ENCODE data around the gene GABBR1.
"Not testable (repeated sequence)": the region's sequence is repeated elsewhere in the genome, so short reads cannot be mapped to it uniquely, and the experiment has no call there.

GABBR1 gene

GRCh38 chr6:29632789-29633533 lies at the start of gene GABBR1:
Gene GABBR1, minus strand, starts transcription at chr6:29633183. Its CDS starts 798 bp downstream, at chr6:29632385.
- no peaks in the 10 kb centered on the region for H3K9me3 Mint-ChIP-seq
- DNase-seq (ENCODE audit: low spot score in 2 of 2) = no peak
- peak within 1 kb of the TSS; percentile 48 for H3K27ac Mint-ChIP-seq (ENCODE audit: low read depth)
- H3K4me3 Mint-ChIP-seq = peak within 1 kb of the TSS; percentile 90
- ATAC-seq (replicated peaks; ENCODE audit: extremely low read depth, poor library complexity, severe bottlenecking) = peak; percentile 69
- no peaks in the 10 kb centered on the region for H3K36me3 Mint-ChIP-seq (ENCODE audit: insufficient read depth)
- peaks cover 35% of the 10 kb centered on the region for H3K4me1 Mint-ChIP-seq
- H3K27me3 Mint-ChIP-seq = peaks cover 33% of the 10 kb centered on the region

- ATAC-seq (replicated peaks; ENCODE audit: extremely low read depth, poor library complexity, severe bottlenecking) (no peak), DNase-seq (ENCODE audit: low spot score in 2 of 2) (no peak)
- H3K9me3 Mint-ChIP-seq = no peaks in the 10 kb centered on the region
- H3K27ac Mint-ChIP-seq (ENCODE audit: low read depth) = no peak overlapping the region
- H3K4me1 Mint-ChIP-seq = peaks cover 11% of the 10 kb centered on the region
- H3K27me3 Mint-ChIP-seq = no peaks in the 10 kb centered on the region
- H3K36me3 Mint-ChIP-seq (ENCODE audit: insufficient read depth) = peaks cover 3% of the 10 kb centered on the region
- no peak overlapping the region for H3K4me3 Mint-ChIP-seq
These were observed 48.8 kb upstream of the GABBR1 start for GRCh38 chr6:29681811-29682210.

- DNase-seq (ENCODE audit: low spot score in 2 of 2) (no peak), ATAC-seq (replicated peaks; ENCODE audit: extremely low read depth, poor library complexity, severe bottlenecking) (no peak)
- Mint-ChIP-seq H3K27me3 (no peaks in the 10 kb centered on the region), H3K4me3 (peak within 1 kb of the TSS; percentile 51), H3K36me3 (ENCODE audit: insufficient read depth) (peaks cover 3% of the 10 kb centered on the region), H3K27ac (ENCODE audit: low read depth) (no peak within 1 kb of the TSS), H3K9me3 (no peaks in the 10 kb centered on the region), H3K4me1 (peaks cover 11% of the 10 kb centered on the region)
These were observed 47.9 kb upstream of the GABBR1 start, which contains the start of gene ZFP57 for GRCh38 chr6:29680904-29681303. Gene ZFP57, minus strand, starts transcription at chr6:29681152. Its CDS starts 4,149 bp downstream, at chr6:29677003.

GRCh38 chr6:29680416-29680815 lies 47.4 kb upstream of the GABBR1 start:
- Mint-ChIP-seq H3K4me1 (peaks cover 11% of the 10 kb centered on the region), H3K9me3 (no peaks in the 10 kb centered on the region), H3K4me3 (peak overlapping the region; percentile 51), H3K36me3 (ENCODE audit: insufficient read depth) (peaks cover 3% of the 10 kb centered on the region), H3K27ac (ENCODE audit: low read depth) (no peak overlapping the region), H3K27me3 (no peaks in the 10 kb centered on the region)
- DNase-seq (ENCODE audit: low spot score in 2 of 2) = no peak
- ATAC-seq (replicated peaks; ENCODE audit: extremely low read depth, poor library complexity, severe bottlenecking) = no peak

- Mint-ChIP-seq H3K4me1 (peaks cover 11% of the 10 kb centered on the region), H3K27ac (ENCODE audit: low read depth) (no peak overlapping the region), H3K36me3 (ENCODE audit: insufficient read depth) (peaks cover 3% of the 10 kb centered on the region), H3K4me3 (peak overlapping the region; percentile 51), H3K27me3 (no peaks in the 10 kb centered on the region), H3K9me3 (no peaks in the 10 kb centered on the region)
- ATAC-seq (replicated peaks; ENCODE audit: extremely low read depth, poor library complexity, severe bottlenecking) = no peak
- DNase-seq (ENCODE audit: low spot score in 2 of 2) = no peak
These were observed 47.0 kb upstream of the GABBR1 start for GRCh38 chr6:29679962-29680361.

- H3K27ac Mint-ChIP-seq (ENCODE audit: low read depth) = no peak overlapping the region
- ATAC-seq (replicated peaks; ENCODE audit: extremely low read depth, poor library complexity, severe bottlenecking) (no peak), DNase-seq (ENCODE audit: low spot score in 2 of 2) (no peak)
These were observed 45.1 kb upstream of the GABBR1 start for GRCh38 chr6:29678114-29678513.

GRCh38 chr6:29676981-29677601 lies 44.1 kb upstream of the GABBR1 start:
- DNase-seq (ENCODE audit: low spot score in 2 of 2) (no peak), ATAC-seq (replicated peaks; ENCODE audit: extremely low read depth, poor library complexity, severe bottlenecking) (no peak)
- Mint-ChIP-seq H3K36me3 (ENCODE audit: insufficient read depth) (peaks cover 3% of the 10 kb centered on the region), H3K4me3 (no peak overlapping the region), H3K27me3 (peaks cover 7% of the 10 kb centered on the region), H3K27ac (ENCODE audit: low read depth) (peak overlapping the region; percentile 41), H3K9me3 (no peaks in the 10 kb centered on the region), H3K4me1 (peaks cover 6% of the 10 kb centered on the region)

More at GRCh38 chr6:29678114-29678513, 45.1 kb upstream of the GABBR1 start:
- H3K36me3 Mint-ChIP-seq (ENCODE audit: insufficient read depth) = peaks cover 3% of the 10 kb centered on the region
- H3K4me1 Mint-ChIP-seq = peaks cover 6% of the 10 kb centered on the region
- no peaks in the 10 kb centered on the region for H3K27me3 Mint-ChIP-seq
- H3K4me3 Mint-ChIP-seq = no peak overlapping the region
- no peaks in the 10 kb centered on the region for H3K9me3 Mint-ChIP-seq

- Mint-ChIP-seq H3K27ac (ENCODE audit: low read depth) (no peak overlapping the region), H3K36me3 (ENCODE audit: insufficient read depth) (peaks cover 3% of the 10 kb centered on the region), H3K4me3 (no peak overlapping the region), H3K9me3 (no peaks in the 10 kb centered on the region), H3K4me1 (peaks cover 6% of the 10 kb centered on the region), H3K27me3 (peaks cover 22% of the 10 kb centered on the region)
- no peak for DNase-seq (ENCODE audit: low spot score in 2 of 2)
- ATAC-seq (replicated peaks; ENCODE audit: extremely low read depth, poor library complexity, severe bottlenecking) = no peak
These were observed 42.6 kb upstream of the GABBR1 start for GRCh38 chr6:29675561-29675960.

- H3K27ac Mint-ChIP-seq (ENCODE audit: low read depth) = peak overlapping the region; percentile 52
- DNase-seq (ENCODE audit: low spot score in 2 of 2) = no peak
- peaks cover 30% of the 10 kb centered on the region for H3K27me3 Mint-ChIP-seq
- H3K36me3 Mint-ChIP-seq (ENCODE audit: insufficient read depth) = peaks cover 3% of the 10 kb centered on the region
- H3K9me3 Mint-ChIP-seq = no peaks in the 10 kb centered on the region
- no peak for ATAC-seq (replicated peaks; ENCODE audit: extremely low read depth, poor library complexity, severe bottlenecking)
- H3K4me1 Mint-ChIP-seq = peaks cover 6% of the 10 kb centered on the region
- H3K4me3 Mint-ChIP-seq = no peak overlapping the region
These were observed 41.0 kb upstream of the GABBR1 start for GRCh38 chr6:29674008-29674407.

GRCh38 chr6:29673161-29673560 lies 40.2 kb upstream of the GABBR1 start:
- Mint-ChIP-seq H3K27me3 (peaks cover 34% of the 10 kb centered on the region), H3K4me1 (peaks cover 6% of the 10 kb centered on the region), H3K36me3 (ENCODE audit: insufficient read depth) (peaks cover 3% of the 10 kb centered on the region), H3K27ac (ENCODE audit: low read depth) (no peak overlapping the region), H3K4me3 (no peak overlapping the region), H3K9me3 (no peaks in the 10 kb centered on the region)
- DNase-seq (ENCODE audit: low spot score in 2 of 2) (no peak), ATAC-seq (replicated peaks; ENCODE audit: extremely low read depth, poor library complexity, severe bottlenecking) (no peak)

GRCh38 chr6:29672116-29672515 lies 39.1 kb upstream of the GABBR1 start:
- not testable (repeated sequence) for H3K9me3 Mint-ChIP-seq; H3K4me3 Mint-ChIP-seq; H3K27ac Mint-ChIP-seq (ENCODE audit: low read depth); H3K4me1 Mint-ChIP-seq; ATAC-seq (replicated peaks; ENCODE audit: extremely low read depth, poor library complexity, severe bottlenecking); H3K36me3 Mint-ChIP-seq (ENCODE audit: insufficient read depth); DNase-seq (ENCODE audit: low spot score in 2 of 2)
- peaks cover 42% of the 10 kb centered on the region for H3K27me3 Mint-ChIP-seq

GRCh38 chr6:29671026-29671425 lies 38.0 kb upstream of the GABBR1 start:
- no peaks in the 10 kb centered on the region for H3K36me3 Mint-ChIP-seq (ENCODE audit: insufficient read depth)
- DNase-seq (ENCODE audit: low spot score in 2 of 2) = no peak
- ATAC-seq (replicated peaks; ENCODE audit: extremely low read depth, poor library complexity, severe bottlenecking) = no peak
- H3K4me1 Mint-ChIP-seq = no peaks in the 10 kb centered on the region
- H3K9me3 Mint-ChIP-seq = no peaks in the 10 kb centered on the region
- H3K27ac Mint-ChIP-seq (ENCODE audit: low read depth) = no peak overlapping the region
- no peak overlapping the region for H3K4me3 Mint-ChIP-seq
- peaks cover 47% of the 10 kb centered on the region for H3K27me3 Mint-ChIP-seq

- Mint-ChIP-seq H3K36me3 (ENCODE audit: insufficient read depth) (no peaks in the 10 kb centered on the region), H3K27me3 (peaks cover 64% of the 10 kb centered on the region), H3K27ac (ENCODE audit: low read depth) (no peak overlapping the region), H3K4me1 (no peaks in the 10 kb centered on the region), H3K9me3 (no peaks in the 10 kb centered on the region), H3K4me3 (no peak overlapping the region)
- DNase-seq (ENCODE audit: low spot score in 2 of 2) (no peak), ATAC-seq (replicated peaks; ENCODE audit: extremely low read depth, poor library complexity, severe bottlenecking) (no peak)
These were observed 34.2 kb upstream of the GABBR1 start for GRCh38 chr6:29667158-29667557.
